Keratinocyte (primary cell): ENCODE results near the gene PEX1. TPM values are rescaled to one million over a fixed set of nuclear protein-coding genes. Genes with fewer than 3 reads are reported as not detected.

Source experiments
- DNase-seq: peaks from one replicate; pipeline ENCODE4 v3.0.0-alpha.2; 2011; ENCODE audit warnings: low read depth, missing footprints, low spot score
- FAIRE-seq: peaks from 2 replicates; lab custom pipeline; 2011; peaks lifted over from hg19 to GRCh38; lab: Jason Lieb, UNC
- H2AFZ ChIP-seq: 2 replicates; pipeline ENCODE4 v1.6.0; 2012; ENCODE audit warnings: low read length, control low read depth, inconsistent platforms; ENCODE audit not compliant: control insufficient read depth
- H3K27ac ChIP-seq: 2 replicates; pipeline ENCODE4 v1.5.1; 2011; ENCODE audit warnings: low read length; ENCODE audit not compliant: control insufficient read depth, insufficient read depth
- H3K27me3 ChIP-seq: 3 replicates; pipeline ENCODE4 v1.6.0; 2011; ENCODE audit warnings: low read length; ENCODE audit not compliant: control insufficient read depth, insufficient read depth; ENCODE audit errors: extremely low read depth
- H3K36me3 ChIP-seq, 2 experiments: 2 replicates in 1 of 2; 3 replicates in 1 of 2; pipeline ENCODE4 v1.5.1; 2011; ENCODE audit warnings: low read length in 2 of 2, mild to moderate bottlenecking in 1 of 2; ENCODE audit not compliant: control insufficient read depth in 2 of 2, insufficient read depth in 2 of 2; ENCODE audit errors: extremely low read depth in 1 of 2
- H3K4me1 ChIP-seq: 3 replicates; pipeline ENCODE4 v1.5.1; 2011; ENCODE audit warnings: low read length; ENCODE audit not compliant: control insufficient read depth, insufficient read depth; ENCODE audit errors: extremely low read depth
- H3K4me2 ChIP-seq: 3 replicates; pipeline ENCODE4 v1.6.0; 2011; ENCODE audit warnings: low read depth, low read length; ENCODE audit not compliant: control insufficient read depth, insufficient read depth; ENCODE audit errors: extremely low read depth
- H3K4me3 ChIP-seq, 3 experiments: fragments of 200-600 bp in 1 of 3; sonication (generic) in 1 of 3; 2 replicates in 2 of 3; 3 replicates in 1 of 3; pipeline ENCODE4 v1.5.1; 2011 to 2016; ENCODE audit warnings: low read length in 3 of 3, mild to moderate bottlenecking in 3 of 3, control low read depth in 2 of 3, inconsistent platforms in 1 of 3, low read depth in 1 of 3, mixed read lengths in 1 of 3, mixed run types in 1 of 3, moderate library complexity in 1 of 3; ENCODE audit not compliant: control insufficient read depth in 2 of 3, insufficient read depth in 2 of 3; ENCODE audit errors: extremely low read depth in 1 of 3
- H3K79me2 ChIP-seq: 2 replicates; pipeline ENCODE4 v1.6.0; 2012; ENCODE audit warnings: low read length; ENCODE audit not compliant: control insufficient read depth, insufficient read depth
- H3K9ac ChIP-seq: 3 replicates; pipeline ENCODE4 v1.6.0; 2011; ENCODE audit warnings: low read length; ENCODE audit not compliant: control insufficient read depth, insufficient read depth; ENCODE audit errors: extremely low read depth
- H3K9me1 ChIP-seq: 3 replicates; pipeline ENCODE4 v1.6.0; 2011; ENCODE audit warnings: low read length; ENCODE audit not compliant: control insufficient read depth, insufficient read depth; ENCODE audit errors: extremely low read depth
- H3K9me3 ChIP-seq: 2 replicates; pipeline ENCODE4 v1.5.1; 2012; ENCODE audit warnings: low read depth, low read length; ENCODE audit not compliant: control insufficient read depth
- H4K20me1 ChIP-seq: 3 replicates; pipeline ENCODE4 v1.6.0; 2011; ENCODE audit warnings: low read length; ENCODE audit not compliant: control insufficient read depth, insufficient read depth; ENCODE audit errors: extremely low read depth
- EZH2 ChIP-seq: IDR thresholded peaks from one replicate; pipeline ENCODE4 v1.6.1; 2012; ENCODE audit warnings: inconsistent platforms, mild to moderate bottlenecking, low read length, moderate library complexity
- dilution Hi-C: fragments of 300-500 bp; cut with MboI; formaldehyde crosslinking; loops from one replicate; pipeline ENCODE4 v1.7.0; 2020; ENCODE audit warnings: low sequenced_read_pairs; ENCODE audit not compliant: extremely low pct_ligation_motif_present
- polyA plus RNA-seq, 5 experiments: library from polyadenylated mRNA; depleted of rRNA in 3 of 5; stranded (reverse) in 3 of 5; stranded (forward) in 1 of 5; unstranded in 1 of 5; fragments of >200 nt; gene quantifications; 1 replicate in 1 of 5; 2 replicates in 3 of 5; 3 replicates in 1 of 5; pipeline versions ENCODE4 v1.2.1 to v1.2.3, GENCODE V29; 2011 to 2012; ENCODE audit warnings: missing spikeins in 2 of 5, low read depth in 1 of 5, low replicate concordance in 1 of 5
- TF ChIP-seq, protein P1 (sequence below), 3 experiments: IDR thresholded peaks in 1 of 3; conservative IDR thresholded peaks in 1 of 3; optimal IDR thresholded peaks in 1 of 3; 2 replicates in 2 of 3; 3 replicates in 1 of 3; pipeline versions ENCODE3 to v1.5.1; 2011; ENCODE audit warnings: low read length in 3 of 3, mild to moderate bottlenecking in 3 of 3, moderate library complexity in 2 of 3, control low read depth in 1 of 3, inconsistent platforms in 1 of 3; ENCODE audit not compliant: insufficient read depth in 2 of 3; ENCODE audit errors: extremely low read depth in 1 of 3

The PEX1 gene
- polyA plus RNA-seq, 1 donor (not counting 4 experiments of a cell fraction or from before 2014, with no cell fraction given): 17.4 TPM

DNA sequence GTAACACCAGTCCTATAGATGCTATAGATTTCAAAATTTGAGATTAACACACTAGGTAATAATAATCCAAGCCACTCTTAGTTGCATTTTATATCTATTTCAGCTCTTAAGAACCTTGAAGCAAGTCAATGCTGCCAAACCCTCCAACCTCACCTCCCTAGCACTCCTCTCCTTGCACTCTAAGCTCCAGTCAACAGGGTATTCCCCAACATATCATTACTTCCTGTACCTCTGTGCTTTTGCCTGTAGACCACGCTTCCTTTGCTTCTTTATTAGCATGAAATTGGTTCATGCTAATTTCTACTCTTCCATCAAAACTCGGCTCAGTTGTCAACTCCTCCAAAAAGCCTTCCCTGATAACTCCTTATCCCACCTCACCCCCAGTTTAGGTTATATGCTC lies 24.6 kb downstream of the PEX1 start:
- Histone ChIP-seq H3K79me2 (no peaks in the 10 kb centered on the region), H3K36me3 (peaks cover 0 to 4% of the 10 kb centered on the region in 2 experiments), H3K9ac (no peak overlapping the region), H3K9me1 (no peaks in the 10 kb centered on the region), H3K27me3 (no peaks in the 10 kb centered on the region), H3K9me3 (no peaks in the 10 kb centered on the region), H3K4me1 (no peaks in the 10 kb centered on the region), H4K20me1 (no peaks in the 10 kb centered on the region), H3K4me3 (no peak overlapping the region), H3K4me2 (no peak overlapping the region), H3K27ac (no peak overlapping the region), H2AFZ (no peak overlapping the region)
- FAIRE-seq (no peak), DNase-seq (no peak)
- TF ChIP-seq EZH2: no peak
- TF ChIP-seq, protein P1, sequence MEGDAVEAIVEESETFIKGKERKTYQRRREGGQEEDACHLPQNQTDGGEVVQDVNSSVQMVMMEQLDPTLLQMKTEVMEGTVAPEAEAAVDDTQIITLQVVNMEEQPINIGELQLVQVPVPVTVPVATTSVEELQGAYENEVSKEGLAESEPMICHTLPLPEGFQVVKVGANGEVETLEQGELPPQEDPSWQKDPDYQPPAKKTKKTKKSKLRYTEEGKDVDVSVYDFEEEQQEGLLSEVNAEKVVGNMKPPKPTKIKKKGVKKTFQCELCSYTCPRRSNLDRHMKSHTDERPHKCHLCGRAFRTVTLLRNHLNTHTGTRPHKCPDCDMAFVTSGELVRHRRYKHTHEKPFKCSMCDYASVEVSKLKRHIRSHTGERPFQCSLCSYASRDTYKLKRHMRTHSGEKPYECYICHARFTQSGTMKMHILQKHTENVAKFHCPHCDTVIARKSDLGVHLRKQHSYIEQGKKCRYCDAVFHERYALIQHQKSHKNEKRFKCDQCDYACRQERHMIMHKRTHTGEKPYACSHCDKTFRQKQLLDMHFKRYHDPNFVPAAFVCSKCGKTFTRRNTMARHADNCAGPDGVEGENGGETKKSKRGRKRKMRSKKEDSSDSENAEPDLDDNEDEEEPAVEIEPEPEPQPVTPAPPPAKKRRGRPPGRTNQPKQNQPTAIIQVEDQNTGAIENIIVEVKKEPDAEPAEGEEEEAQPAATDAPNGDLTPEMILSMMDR (optimal IDR thresholded peaks at IDR 0.05 in 1 of 3, IDR thresholded peaks at IDR 0.05 in 1 of 3, conservative IDR thresholded peaks at IDR 0.05 in 1 of 3; ENCODE audit: extremely low read depth in 1 of 3, insufficient read depth in 2 of 3, low read length in 3 of 3): no peak
- dilution Hi-C loops: no loop called here

DNA sequence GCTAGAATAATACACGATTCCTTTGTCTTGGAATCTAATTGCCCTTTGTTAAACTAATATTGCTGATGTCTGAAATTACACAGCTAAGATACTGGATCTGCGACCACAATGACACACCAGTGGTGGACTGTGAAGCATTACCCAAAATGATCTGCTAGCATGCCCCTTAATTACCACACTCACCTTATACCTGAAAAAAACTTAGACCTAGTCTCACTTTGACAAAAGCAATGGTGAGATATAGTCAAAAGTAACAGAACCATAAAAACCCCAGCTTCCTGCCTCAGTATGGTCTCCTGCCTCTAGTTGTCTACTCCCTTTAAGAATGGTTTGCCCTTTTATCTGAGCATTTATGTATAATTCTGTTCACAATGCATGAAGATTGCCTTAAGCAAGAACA lies 29.8 kb downstream of the PEX1 start:
- Histone ChIP-seq H3K4me1 (no peaks in the 10 kb centered on the region), H3K9me3 (no peaks in the 10 kb centered on the region), H3K9me1 (no peaks in the 10 kb centered on the region), H3K27ac (no peak overlapping the region), H3K36me3 (peaks cover 1 to 4% of the 10 kb centered on the region in 2 experiments), H3K9ac (no peak overlapping the region), H3K4me2 (no peak overlapping the region), H3K27me3 (no peaks in the 10 kb centered on the region), H4K20me1 (no peaks in the 10 kb centered on the region), H3K79me2 (no peaks in the 10 kb centered on the region), H2AFZ (no peak overlapping the region), H3K4me3 (no peak overlapping the region)
- DNase-seq (no peak), FAIRE-seq (no peak)
- dilution Hi-C loops: no loop called here
- TF ChIP-seq EZH2: no peak
- TF ChIP-seq, protein P1 (optimal IDR thresholded peaks at IDR 0.05 in 1 of 3, IDR thresholded peaks at IDR 0.05 in 1 of 3, conservative IDR thresholded peaks at IDR 0.05 in 1 of 3; ENCODE audit: extremely low read depth in 1 of 3, insufficient read depth in 2 of 3, low read length in 3 of 3): no peak
